Measurements from ENCODE around the gene KCNJ1. TPM values are rescaled to one million over a fixed set of nuclear protein-coding genes. Genes with fewer than 3 reads are reported as not detected.
A peak's percentile ranks its signal among the peaks of the same experiment; 100 is the strongest.

The KCNJ1 gene
- total and polyA plus RNA-seq, 9 of the 15 experiments (the other 6 are each of a cell fraction or from before 2014, with no cell fraction given), result not detected

DNA sequence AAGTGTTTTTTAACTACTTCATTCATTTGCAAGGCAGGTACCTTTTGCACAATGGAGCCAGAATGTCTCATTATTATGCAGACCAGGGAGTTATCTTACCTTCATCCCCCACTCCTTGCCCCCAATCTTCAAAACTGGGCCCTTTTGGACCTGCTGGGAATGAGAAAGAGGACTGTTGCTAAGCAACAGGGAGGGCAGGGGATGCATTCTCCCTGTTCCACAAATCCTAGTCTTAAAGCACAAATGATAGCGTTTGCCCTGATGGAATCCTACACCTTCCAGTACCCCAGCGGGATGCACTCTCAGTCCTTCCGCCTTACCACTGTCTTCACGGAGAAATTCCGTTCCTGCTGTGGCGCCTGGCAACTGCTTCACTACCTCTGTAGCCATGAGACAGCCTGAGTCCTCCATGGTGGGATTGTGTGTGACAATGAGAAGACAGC lies 4.1 kb upstream of the KCNJ1 start:
- DNase-seq (ENCODE audit: extremely low read depth in 1 of 4, low spot score in 3 of 4) (no peak), ATAC-seq (no peak), FAIRE-seq (no peak)
- 0% methylated on average over 6 of the region's 6 CpGs for WGBS (ENCODE audit: insufficient coverage, low coverage, missing lambda C conversion rate)
- TF ChIP-seq RFX1 (IDR thresholded peaks at IDR 0.05) (0 out of 2 replicates have a peak, but pooled peaks have one; percentile 33), PTTG1 (tag; IDR thresholded peaks at IDR 0.05; ENCODE audit: low read depth) (no peak), ZNF324 (CRISPR knock-in tag; IDR thresholded peaks at IDR 0.05) (no peak), KDM4B (IDR thresholded peaks at IDR 0.05; ENCODE audit: borderline replicate concordance in 2 of 2, low read depth in 1 of 2) (no peak)
- Histone ChIP-seq H3K9me1 (ENCODE audit: control insufficient read depth, insufficient read depth, low read length) (no peaks in the 10 kb centered on the region), H3K9me3 (replicated peaks; ENCODE audit: control insufficient read depth, insufficient read depth, low read depth, low read length) (no peaks in the 10 kb centered on the region), H3K27me3 (ENCODE audit: control insufficient read depth in 2 of 2, insufficient read depth in 2 of 2, low read length in 2 of 2) (no peaks in the 10 kb centered on the region), H4K20me1 (replicated peaks; ENCODE audit: control insufficient read depth, insufficient read depth, low read length) (no peaks in the 10 kb centered on the region), H3K79me2 (ENCODE audit: control insufficient read depth, insufficient read depth, low read length) (no peaks in the 10 kb centered on the region), H2AFZ (ENCODE audit: low read depth, low read length) (no peak overlapping the region), H3K36me3 (ENCODE audit: control insufficient read depth, insufficient read depth, low read length) (no peaks in the 10 kb centered on the region), H3K4me3 (no peak overlapping the region), H3K9ac (ENCODE audit: insufficient read depth in 1 of 2, low read depth in 2 of 2, low read length in 2 of 2) (no peak overlapping the region), H3K4me1 (replicated peaks in 1 of 2; ENCODE audit: control insufficient read depth in 2 of 2, insufficient read depth in 2 of 2, low read length in 2 of 2) (no peaks in the 10 kb centered on the region), H3K27ac (ENCODE audit: extremely low read depth, low read depth, low read length) (no peak overlapping the region), H3K4me2 (ENCODE audit: insufficient read depth, low read length) (no peak overlapping the region)
- intact Hi-C loops (cut with micrococcal nuclease) (no loop called here), in situ Hi-C loops (cut with MboI) (no loop called here)
- ChIA-PET CTCF (ENCODE audit: low intra/inter-chr PET ratio) (no interaction called here), POLR2A (interaction anchor here (1.0 kb wide), 1 partner anchor 14 kb away, joined by 3 read pairs; no protein-coding TSS in a partner anchor)
- no TSS peak for BruUV-seq (replicated peaks)

DNA sequence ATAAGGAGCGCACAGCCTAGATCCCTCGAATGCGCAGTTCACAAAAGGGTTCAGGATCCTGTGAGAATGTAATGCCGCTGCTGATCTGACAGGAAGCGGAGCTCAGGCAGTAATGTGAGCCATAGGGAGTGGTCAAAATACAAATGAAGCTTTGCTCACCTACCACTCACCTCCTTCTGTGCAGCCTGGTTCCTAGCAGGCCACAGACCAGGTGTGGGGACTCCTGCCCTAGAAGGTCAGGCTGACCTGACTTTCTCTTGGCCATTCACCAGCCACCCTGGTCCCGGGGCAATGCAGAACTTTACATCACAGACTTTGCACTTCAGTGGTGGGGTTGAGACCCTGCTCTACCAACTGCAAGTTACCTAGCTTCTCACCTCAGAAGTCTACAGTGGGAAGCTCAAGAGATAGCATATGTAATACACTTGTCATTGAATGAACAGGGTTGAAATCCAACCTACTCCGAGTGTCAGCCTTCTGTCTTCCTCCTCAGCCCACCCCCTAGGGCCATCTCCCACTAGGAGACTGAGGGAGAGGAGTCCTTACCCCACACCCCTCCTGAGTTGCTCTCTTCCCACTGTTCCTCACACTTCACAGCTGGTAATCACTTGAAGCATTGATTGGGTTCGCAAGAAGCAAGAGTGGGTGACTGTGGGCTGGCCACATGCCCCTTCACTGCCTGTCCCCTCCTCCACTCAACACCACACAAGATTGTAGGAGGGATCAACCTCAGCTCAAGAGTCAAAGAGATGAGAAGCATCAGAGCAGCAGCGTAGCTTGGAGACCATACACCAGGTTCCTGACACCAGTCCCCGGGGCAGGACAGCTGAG lies 2.0 kb upstream of the KCNJ1 start:
- no peak overlapping the region for H3K9ac ChIP-seq (ENCODE audit: insufficient read depth in 1 of 2, low read depth in 2 of 2, low read length in 2 of 2)
- no peaks in the 10 kb centered on the region for H3K79me2 ChIP-seq (ENCODE audit: control insufficient read depth, insufficient read depth, low read length)
- no peak overlapping the region for H3K4me2 ChIP-seq (ENCODE audit: insufficient read depth, low read length)
- no peak overlapping the region for H3K4me3 ChIP-seq
- H3K27ac ChIP-seq (ENCODE audit: extremely low read depth, low read depth, low read length), result no peak overlapping the region
- no peaks in the 10 kb centered on the region for H3K36me3 ChIP-seq (ENCODE audit: control insufficient read depth, insufficient read depth, low read length)
- H4K20me1 ChIP-seq (replicated peaks; ENCODE audit: control insufficient read depth, insufficient read depth, low read length), result no peaks in the 10 kb centered on the region
- H3K4me1 ChIP-seq (replicated peaks in 1 of 2; ENCODE audit: control insufficient read depth in 2 of 2, insufficient read depth in 2 of 2, low read length in 2 of 2), result no peaks in the 10 kb centered on the region
- H3K9me1 ChIP-seq (ENCODE audit: control insufficient read depth, insufficient read depth, low read length), result no peaks in the 10 kb centered on the region
- 30% methylated on average over 10 of the region's 10 CpGs for WGBS (ENCODE audit: insufficient coverage, low coverage, missing lambda C conversion rate)
- in situ Hi-C loops (cut with MboI) (no loop called here), intact Hi-C loops (cut with micrococcal nuclease) (no loop called here)
- ChIA-PET POLR2A (no interaction called here), CTCF (ENCODE audit: low intra/inter-chr PET ratio) (no interaction called here)
- ATAC-seq (no peak), FAIRE-seq (no peak), DNase-seq (ENCODE audit: extremely low read depth in 1 of 4, low spot score in 3 of 4) (no peak)
- no peaks in the 10 kb centered on the region for H3K27me3 ChIP-seq (ENCODE audit: control insufficient read depth in 2 of 2, insufficient read depth in 2 of 2, low read length in 2 of 2)
- no peak overlapping the region for H2AFZ ChIP-seq (ENCODE audit: low read depth, low read length)
- no TSS peak for BruUV-seq (replicated peaks)
- no peaks in the 10 kb centered on the region for H3K9me3 ChIP-seq (replicated peaks; ENCODE audit: control insufficient read depth, insufficient read depth, low read depth, low read length)
- TF ChIP-seq ARID1B (IDR thresholded peaks at IDR 0.05), result no peak
- no peak for TF ChIP-seq ZNF75A (CRISPR knock-in tag; IDR thresholded peaks at IDR 0.05)
- TF ChIP-seq, protein P1, sequence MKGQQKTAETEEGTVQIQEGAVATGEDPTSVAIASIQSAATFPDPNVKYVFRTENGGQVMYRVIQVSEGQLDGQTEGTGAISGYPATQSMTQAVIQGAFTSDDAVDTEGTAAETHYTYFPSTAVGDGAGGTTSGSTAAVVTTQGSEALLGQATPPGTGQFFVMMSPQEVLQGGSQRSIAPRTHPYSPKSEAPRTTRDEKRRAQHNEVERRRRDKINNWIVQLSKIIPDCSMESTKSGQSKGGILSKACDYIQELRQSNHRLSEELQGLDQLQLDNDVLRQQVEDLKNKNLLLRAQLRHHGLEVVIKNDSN (CRISPR knock-in tag; IDR thresholded peaks at IDR 0.05), result no peak
- no peak for TF ChIP-seq BCL6 (CRISPR knock-in tag; IDR thresholded peaks at IDR 0.05)
- TF ChIP-seq, protein P2, sequence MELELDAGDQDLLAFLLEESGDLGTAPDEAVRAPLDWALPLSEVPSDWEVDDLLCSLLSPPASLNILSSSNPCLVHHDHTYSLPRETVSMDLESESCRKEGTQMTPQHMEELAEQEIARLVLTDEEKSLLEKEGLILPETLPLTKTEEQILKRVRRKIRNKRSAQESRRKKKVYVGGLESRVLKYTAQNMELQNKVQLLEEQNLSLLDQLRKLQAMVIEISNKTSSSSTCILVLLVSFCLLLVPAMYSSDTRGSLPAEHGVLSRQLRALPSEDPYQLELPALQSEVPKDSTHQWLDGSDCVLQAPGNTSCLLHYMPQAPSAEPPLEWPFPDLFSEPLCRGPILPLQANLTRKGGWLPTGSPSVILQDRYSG (tag; conservative IDR thresholded peaks at IDR 0.05; ENCODE audit: low read depth), result no peak
- TF ChIP-seq ZKSCAN1 (IDR thresholded peaks at IDR 0.05; ENCODE audit: low read depth, low read length), result no peak
- TF ChIP-seq E2F3 (CRISPR knock-in tag; IDR thresholded peaks at IDR 0.05), result no peak
